Measurements from ENCODE around the gene TTBK2. TPM values are rescaled to one million over a fixed set of nuclear protein-coding genes. Genes with fewer than 3 reads are reported as not detected.
"Not testable (repeated sequence)": the region's sequence is repeated elsewhere in the genome, so short reads cannot be mapped to it uniquely, and the experiment has no call there.

TTBK2 gene
- 10 to 100 TPM in 1 of 2 experiments, 1 to 10 TPM in 1; 9.9 to 11.9 TPM for total RNA-seq

DNA sequence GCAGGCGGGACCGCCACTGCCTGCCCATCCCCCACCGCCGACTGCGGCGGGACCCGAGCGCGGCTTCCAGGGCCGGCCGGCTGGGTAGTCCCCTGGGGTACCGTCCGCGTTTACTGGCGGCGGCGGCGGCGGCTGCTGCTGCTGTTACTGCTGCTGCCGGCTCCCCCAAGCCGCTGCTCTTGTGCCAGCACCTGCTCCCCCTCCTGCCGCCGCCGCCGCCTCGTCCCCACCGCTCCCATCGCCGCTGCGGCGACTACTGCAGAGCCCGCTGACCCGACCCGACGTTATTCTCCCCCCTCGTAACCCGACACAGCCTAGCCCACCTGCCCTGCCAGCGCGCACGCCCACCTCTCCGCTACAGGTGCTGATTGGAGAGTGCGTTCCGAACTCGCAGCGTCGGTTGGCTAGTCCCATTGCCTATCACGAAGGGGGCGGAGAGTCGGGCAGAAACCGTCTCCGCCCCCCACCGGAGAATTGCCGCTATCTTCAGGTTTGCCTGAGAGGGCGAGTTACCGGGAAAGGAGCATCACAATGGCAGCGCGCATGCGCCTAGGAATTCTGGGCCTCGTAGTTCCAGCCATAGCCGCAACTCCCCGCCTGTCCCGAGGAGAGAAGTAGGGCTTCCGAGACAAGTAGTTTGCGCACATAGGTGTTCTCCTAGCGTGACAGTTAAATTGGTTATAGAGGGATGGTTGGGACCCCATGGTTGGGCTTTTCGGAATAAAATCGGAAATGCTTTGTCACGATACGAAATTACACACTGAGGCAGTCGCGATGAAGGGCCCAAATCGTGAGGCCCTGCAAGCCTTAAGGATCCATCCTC is at the start of gene TTBK2:
Gene TTBK2, minus strand, starts transcription at position 260 of the 823 bp plus-strand sequence. CDS start 42,161 bp downstream, outside the sequence.
- POLR2A ChIA-PET: interaction anchor here (0.6 to 1.5 kb wide), 2 partner anchors 124 to 184 kb away, joined by 3 read pairs; partner anchors contain the start of gene CDAN1
- ATAC-seq (peak; percentile 96), DNase-seq (peak; percentile 97)
- Mint-ChIP-seq H3K4me3 (peak within 1 kb of the TSS; percentile 92), H3K4me1 (ENCODE audit: low read depth) (peaks cover 29% of the 10 kb centered on the region), H3K36me3 (ENCODE audit: low read depth) (no peaks in the 10 kb centered on the region), H3K27ac (peak within 1 kb of the TSS; percentile 91), H3K9me3 (no peaks in the 10 kb centered on the region), H3K27me3 (no peaks in the 10 kb centered on the region)
- CTCF ChIA-PET: interaction anchor here (1.0 to 2.4 kb wide), 2 partner anchors 120 to 245 kb away, joined by 3 to 8 read pairs; no protein-coding TSS in a partner anchor
- intact Hi-C loops (cut with micrococcal nuclease): loop anchor here (5.0 kb wide), 1 partner anchor 123 kb away; no protein-coding TSS in a partner anchor
- TF ChIP-seq, protein P1, sequence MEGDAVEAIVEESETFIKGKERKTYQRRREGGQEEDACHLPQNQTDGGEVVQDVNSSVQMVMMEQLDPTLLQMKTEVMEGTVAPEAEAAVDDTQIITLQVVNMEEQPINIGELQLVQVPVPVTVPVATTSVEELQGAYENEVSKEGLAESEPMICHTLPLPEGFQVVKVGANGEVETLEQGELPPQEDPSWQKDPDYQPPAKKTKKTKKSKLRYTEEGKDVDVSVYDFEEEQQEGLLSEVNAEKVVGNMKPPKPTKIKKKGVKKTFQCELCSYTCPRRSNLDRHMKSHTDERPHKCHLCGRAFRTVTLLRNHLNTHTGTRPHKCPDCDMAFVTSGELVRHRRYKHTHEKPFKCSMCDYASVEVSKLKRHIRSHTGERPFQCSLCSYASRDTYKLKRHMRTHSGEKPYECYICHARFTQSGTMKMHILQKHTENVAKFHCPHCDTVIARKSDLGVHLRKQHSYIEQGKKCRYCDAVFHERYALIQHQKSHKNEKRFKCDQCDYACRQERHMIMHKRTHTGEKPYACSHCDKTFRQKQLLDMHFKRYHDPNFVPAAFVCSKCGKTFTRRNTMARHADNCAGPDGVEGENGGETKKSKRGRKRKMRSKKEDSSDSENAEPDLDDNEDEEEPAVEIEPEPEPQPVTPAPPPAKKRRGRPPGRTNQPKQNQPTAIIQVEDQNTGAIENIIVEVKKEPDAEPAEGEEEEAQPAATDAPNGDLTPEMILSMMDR (IDR thresholded peaks at IDR 0.05): no peak

DNA sequence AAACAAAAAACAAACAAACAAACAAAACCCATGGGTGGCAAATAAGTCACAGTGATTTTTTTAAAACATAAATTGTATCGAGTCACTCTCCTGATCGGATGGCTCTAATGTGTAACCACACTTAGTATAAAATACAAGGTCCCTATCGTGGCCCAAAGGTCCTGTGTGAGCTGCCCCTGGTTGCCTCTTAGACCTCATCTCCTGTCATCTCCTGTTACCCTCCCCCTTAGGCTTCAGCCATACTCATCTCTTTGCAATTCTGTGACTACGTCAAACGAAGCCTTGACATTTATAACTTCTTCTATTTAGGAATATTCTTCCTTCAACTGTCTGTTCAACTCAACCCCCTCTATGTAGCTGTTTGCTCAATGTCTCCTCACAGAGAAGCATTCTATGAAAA is 43.9 kb upstream of the TTBK2 start:
- Mint-ChIP-seq H3K27me3 (no peaks in the 10 kb centered on the region), H3K4me3 (no peak overlapping the region), H3K36me3 (ENCODE audit: low read depth) (peaks cover 32% of the 10 kb centered on the region), H3K9me3 (no peaks in the 10 kb centered on the region), H3K4me1 (ENCODE audit: low read depth) (no peaks in the 10 kb centered on the region), H3K27ac (no peak overlapping the region)
- CTCF ChIA-PET: interaction anchor here (0.9 kb wide), 1 partner anchor 10 kb away, joined by 3 read pairs; no protein-coding TSS in a partner anchor
- POLR2A ChIA-PET: interaction anchor here (1.0 kb wide), 1 partner anchor 22 kb away, joined by 4 read pairs; no protein-coding TSS in a partner anchor
- ATAC-seq (no peak), DNase-seq (no peak)
- intact Hi-C loops (cut with micrococcal nuclease): no loop called here
- TF ChIP-seq, protein P1 (IDR thresholded peaks at IDR 0.05): no peak

GRCh38 chr15:42955518-42955917 is 34.9 kb upstream of the TTBK2 start:
- H3K27me3 Mint-ChIP-seq: no peaks in the 10 kb centered on the region
- H3K36me3 Mint-ChIP-seq (ENCODE audit: low read depth): peaks cover 55% of the 10 kb centered on the region
- ChIA-PET POLR2A (no interaction called here), CTCF (interaction anchor here (1.4 kb wide), 1 partner anchor 16 kb away, joined by 3 read pairs; no protein-coding TSS in a partner anchor)
- no peaks in the 10 kb centered on the region for H3K9me3 Mint-ChIP-seq
- intact Hi-C loops (cut with micrococcal nuclease): no loop called here
- H3K4me1 Mint-ChIP-seq (ENCODE audit: low read depth): peaks cover 9% of the 10 kb centered on the region
- no peak overlapping the region for H3K4me3 Mint-ChIP-seq
- ATAC-seq (no peak), DNase-seq (no peak)
- TF ChIP-seq, protein P1 (IDR thresholded peaks at IDR 0.05): no peak
- peak overlapping the region; percentile 49 for H3K27ac Mint-ChIP-seq

GRCh38 chr15:42954291-42954690 is 33.7 kb upstream of the TTBK2 start:
- ATAC-seq: no peak
- ChIA-PET CTCF (interaction anchor here (0.9 kb wide), 1 partner anchor 11 kb away, joined by 3 read pairs; no protein-coding TSS in a partner anchor), POLR2A (no interaction called here)
- no peak for DNase-seq
- TF ChIP-seq, protein P1 (IDR thresholded peaks at IDR 0.05): no peak
- peaks cover 9% of the 10 kb centered on the region for H3K4me1 Mint-ChIP-seq (ENCODE audit: low read depth)
- H3K36me3 Mint-ChIP-seq (ENCODE audit: low read depth): peaks cover 57% of the 10 kb centered on the region
- H3K9me3 Mint-ChIP-seq: no peaks in the 10 kb centered on the region
- H3K4me3 Mint-ChIP-seq: no peak overlapping the region
- intact Hi-C loops (cut with micrococcal nuclease): no loop called here
- H3K27me3 Mint-ChIP-seq: no peaks in the 10 kb centered on the region
- H3K27ac Mint-ChIP-seq: no peak overlapping the region

GRCh38 chr15:42948898-42949297 is 28.3 kb upstream of the TTBK2 start:
- H3K27me3 Mint-ChIP-seq; DNase-seq; H3K9me3 Mint-ChIP-seq; ATAC-seq; H3K27ac Mint-ChIP-seq; intact Hi-C loops (cut with micrococcal nuclease); CTCF ChIA-PET; H3K4me3 Mint-ChIP-seq; POLR2A ChIA-PET; H3K4me1 Mint-ChIP-seq (ENCODE audit: low read depth): not testable (repeated sequence)
- H3K36me3 Mint-ChIP-seq (ENCODE audit: low read depth): peaks cover 48% of the 10 kb centered on the region
